Neural progenitor cell (in vitro differentiated cells): ENCODE results near the gene ZNF500. TPM values are rescaled to one million over a fixed set of nuclear protein-coding genes. Genes with fewer than 3 reads are reported as not detected.

Source experiments
- DNase-seq: peaks from one replicate; pipeline ENCODE4 v3.0.0-alpha.2; 2016; ENCODE audit warnings: low spot score
- H2AFZ ChIP-seq: fragments of 200-600 bp; sonication (generic); replicated peaks from 2 replicates; pipeline ENCODE4 v1.6.1; 2016; ENCODE audit warnings: antibody characterized with exemption
- H3F3A ChIP-seq: fragments of 200-600 bp; sonication (generic); 2 replicates; pipeline ENCODE4 v1.6.1; 2016; ENCODE audit warnings: antibody characterized with exemption, low read depth
- H3K27ac ChIP-seq: fragments of 200-600 bp; sonication (generic); 2 replicates; pipeline ENCODE4 v1.5.1; 2016; ENCODE audit warnings: mild to moderate bottlenecking
- H3K27me3 ChIP-seq: fragments of 200-600 bp; sonication (generic); 2 replicates; pipeline ENCODE4 v1.6.1; 2016; ENCODE audit warnings: mild to moderate bottlenecking, moderate library complexity
- H3K36me3 ChIP-seq: fragments of 200-600 bp; sonication (generic); 2 replicates; pipeline ENCODE4 v1.5.1; 2016
- H3K4me1 ChIP-seq: fragments of 200-600 bp; sonication (generic); 2 replicates; pipeline ENCODE4 v1.6.1; 2016; ENCODE audit warnings: mixed run types
- H3K4me2 ChIP-seq: fragments of 200-600 bp; sonication (generic); 2 replicates; pipeline ENCODE4 v1.6.1; 2016
- H3K4me3 ChIP-seq: fragments of 200-600 bp; sonication (generic); 2 replicates; pipeline ENCODE4 v1.5.1; 2016
- H3K79me2 ChIP-seq: fragments of 200-600 bp; sonication (generic); 2 replicates; pipeline ENCODE4 v1.6.1; 2016; ENCODE audit warnings: low read depth
- H3K9ac ChIP-seq: fragments of 200-600 bp; sonication (generic); 2 replicates; pipeline ENCODE4 v1.6.1; 2016
- H3K9me3 ChIP-seq: fragments of 200-600 bp; sonication (generic); 2 replicates; pipeline ENCODE4 v1.5.1; 2016; ENCODE audit warnings: low read depth
- H4K20me1 ChIP-seq: fragments of 200-600 bp; sonication (generic); 2 replicates; pipeline ENCODE4 v1.6.1; 2016; ENCODE audit warnings: low read depth
- H3K27ac Mint-ChIP-seq: 3 replicates; pipeline ENCODE4 v1.8.0; 2021; ENCODE audit warnings: mixed read lengths
- H3K27me3 Mint-ChIP-seq: 2 replicates; pipeline ENCODE4 v1.8.0; 2022; ENCODE audit warnings: low read depth, mild to moderate bottlenecking, inconsistent platforms, moderate library complexity, mixed read lengths; ENCODE audit not compliant: insufficient read depth
- H3K36me3 Mint-ChIP-seq: 3 replicates; pipeline ENCODE4 v1.8.0; 2021; ENCODE audit warnings: mixed read lengths
- H3K4me1 Mint-ChIP-seq: 3 replicates; pipeline ENCODE4 v1.8.0; 2021; ENCODE audit warnings: mixed read lengths
- H3K4me3 Mint-ChIP-seq: 3 replicates; pipeline ENCODE4 v1.8.0; 2021; ENCODE audit warnings: mild to moderate bottlenecking, moderate library complexity, mixed read lengths
- H3K9me3 Mint-ChIP-seq: 3 replicates; pipeline ENCODE4 v1.8.0; 2020; ENCODE audit warnings: mixed read lengths
- CTCF ChIP-seq: fragments of 200-600 bp; sonication (generic); IDR thresholded peaks from 2 replicates; pipeline ENCODE4 v1.5.1; 2017; ENCODE audit warnings: antibody characterized with exemption, mild to moderate bottlenecking
- EZH2 ChIP-seq: fragments of 200-600 bp; sonication (generic); IDR thresholded peaks from 2 replicates; pipeline ENCODE4 v1.6.1; 2017; ENCODE audit warnings: antibody characterized with exemption, mild to moderate bottlenecking, moderate library complexity
- EZH2phosphoT487 ChIP-seq: fragments of 200-600 bp; sonication (generic); IDR thresholded peaks from 2 replicates; pipeline ENCODE4 v1.6.1; 2017; ENCODE audit warnings: antibody characterized with exemption
- total RNA-seq: library from RNA; depleted of rRNA; stranded (reverse); fragments of >200 nt; gene quantifications from 2 replicates; pipeline ENCODE4 v1.2.3, GENCODE V29; 2015; ENCODE audit warnings: low replicate concordance

ZNF500 gene
- 4.2 and 17.9 TPM in 2 replicates for total RNA-seq

- peak within 1 kb of the TSS; percentile 5 for H3K27ac ChIP-seq
- no peaks in the 10 kb centered on the region for H3K9me3 Mint-ChIP-seq
- peak within 1 kb of the TSS; percentile 93 for H3K4me3 ChIP-seq
- H3K4me2 ChIP-seq: peak within 1 kb of the TSS; percentile 89
- H3K4me1 ChIP-seq: no peaks in the 10 kb centered on the region
- H3K9ac ChIP-seq: peak within 1 kb of the TSS; percentile 96
- peak within 1 kb of the TSS; percentile 85 for H2AFZ ChIP-seq
- no peaks in the 10 kb centered on the region for H3K9me3 ChIP-seq
- no peaks in the 10 kb centered on the region for H3K36me3 ChIP-seq
- H3K4me3 Mint-ChIP-seq: peak within 1 kb of the TSS; percentile 87
- no peaks in the 10 kb centered on the region for H3K36me3 Mint-ChIP-seq
- H3K79me2 ChIP-seq: peaks cover 17% of the 10 kb centered on the region
- peaks cover 3% of the 10 kb centered on the region for H3K27me3 Mint-ChIP-seq
- peak; percentile 99 for DNase-seq
- H4K20me1 ChIP-seq: no peaks in the 10 kb centered on the region
- H3K27me3 ChIP-seq: no peaks in the 10 kb centered on the region
- H3K27ac Mint-ChIP-seq: no peak within 1 kb of the TSS
- TF ChIP-seq EZH2phosphoT487 (no peak), CTCF (no peak), EZH2 (no peak)
- peaks cover 22% of the 10 kb centered on the region for H3K4me1 Mint-ChIP-seq
- H3F3A ChIP-seq: peaks cover 21% of the 10 kb centered on the region
Observed at GRCh38 chr16:4766875-4767628, at the start of gene ZNF500. Gene ZNF500 (minus strand): TSS chr16:4767162. CDS start chr16:4765978, 1,184 bp downstream.

- Histone ChIP-seq H3K4me1 (no peaks in the 10 kb centered on the region), H2AFZ (no peak overlapping the region), H4K20me1 (no peaks in the 10 kb centered on the region), H3K9me3 (no peaks in the 10 kb centered on the region), H3K27ac (no peak overlapping the region), H3K9ac (no peak overlapping the region), H3K79me2 (no peaks in the 10 kb centered on the region), H3K27me3 (no peaks in the 10 kb centered on the region), H3K4me2 (no peak overlapping the region), H3K4me3 (no peak overlapping the region), H3F3A (no peaks in the 10 kb centered on the region), H3K36me3 (peaks cover 10% of the 10 kb centered on the region)
- H3K27me3 Mint-ChIP-seq: peaks cover 2% of the 10 kb centered on the region
- no peak overlapping the region for H3K4me3 Mint-ChIP-seq
- H3K4me1 Mint-ChIP-seq: no peaks in the 10 kb centered on the region
- TF ChIP-seq CTCF (peak; percentile 8), EZH2 (no peak)
- peaks cover 26% of the 10 kb centered on the region for H3K36me3 Mint-ChIP-seq
- H3K9me3 Mint-ChIP-seq: no peaks in the 10 kb centered on the region
- no peak overlapping the region for H3K27ac Mint-ChIP-seq
- no peak for DNase-seq
Observed at GRCh38 chr16:4814542-4815173, 47.7 kb upstream of the ZNF500 start.

GRCh38 chr16:4814046-4814445 lies 47.1 kb upstream of the ZNF500 start:
- no peak for DNase-seq
- Histone ChIP-seq H3K27ac (no peak overlapping the region), H3K79me2 (no peaks in the 10 kb centered on the region), H3K4me1 (no peaks in the 10 kb centered on the region), H3K4me3 (no peak overlapping the region), H3K36me3 (peaks cover 10% of the 10 kb centered on the region), H2AFZ (no peak overlapping the region), H3K27me3 (no peaks in the 10 kb centered on the region), H3F3A (no peaks in the 10 kb centered on the region), H3K9ac (no peak overlapping the region), H4K20me1 (no peaks in the 10 kb centered on the region), H3K4me2 (no peak overlapping the region), H3K9me3 (no peaks in the 10 kb centered on the region)
- Mint-ChIP-seq H3K36me3 (peaks cover 26% of the 10 kb centered on the region), H3K4me1 (no peaks in the 10 kb centered on the region), H3K9me3 (no peaks in the 10 kb centered on the region), H3K4me3 (no peak overlapping the region), H3K27me3 (peaks cover 2% of the 10 kb centered on the region), H3K27ac (no peak overlapping the region)
- TF ChIP-seq CTCF (no peak), EZH2 (no peak), EZH2phosphoT487 (no peak)
